ENCODE results near the gene COL15A1. TPM values are rescaled to one million over a fixed set of nuclear protein-coding genes. Genes with fewer than 3 reads are reported as not detected.
"Not testable (repeated sequence)": the region's sequence is repeated elsewhere in the genome, so short reads cannot be mapped to it uniquely, and the experiment has no call there.

The COL15A1 gene
- total and polyA plus RNA-seq, 5 donors from 2014 or later, result 0.03 to 0.10 (median 0.06) TPM; not detected in 2

GRCh38 chr9:98908897-98909634 is 34.6 kb upstream of the COL15A1 start:
- Histone ChIP-seq H3K27ac (ENCODE audit: insufficient read depth, low read length, poor library complexity, severe bottlenecking) (no peak overlapping the region), H3K4me3 (ENCODE audit: low read depth, low read length) (no peak overlapping the region), H3K4me1 (ENCODE audit: control insufficient read depth, insufficient read depth, low read length, poor library complexity, severe bottlenecking) (no peaks in the 10 kb centered on the region), H3K9me3 (ENCODE audit: control insufficient read depth in 2 of 2, low read length in 2 of 2) (no peaks in the 10 kb centered on the region), H3K27me3 (ENCODE audit: control insufficient read depth, insufficient read depth, low read length) (peaks cover 5% of the 10 kb centered on the region), H3K36me3 (ENCODE audit: control insufficient read depth, insufficient read depth, low read length) (no peaks in the 10 kb centered on the region)
- Mint-ChIP-seq H3K36me3 (no peaks in the 10 kb centered on the region), H3K4me3 (no peak overlapping the region), H3K27ac (no peak overlapping the region), H3K9me3 (no peaks in the 10 kb centered on the region), H3K4me1 (no peaks in the 10 kb centered on the region), H3K27me3 (peaks cover 4% of the 10 kb centered on the region)
- no peak for ATAC-seq (ENCODE audit: low read depth in 2 of 2)
- no peak for DNase-seq

- Mint-ChIP-seq H3K36me3 (no peaks in the 10 kb centered on the region), H3K4me3 (no peak overlapping the region), H3K4me1 (no peaks in the 10 kb centered on the region), H3K27me3 (peaks cover 8% of the 10 kb centered on the region), H3K9me3 (no peaks in the 10 kb centered on the region), H3K27ac (no peak overlapping the region)
- DNase-seq (no peak), ATAC-seq (ENCODE audit: low read depth in 2 of 2) (no peak)
- no peak overlapping the region for H3K27ac ChIP-seq (ENCODE audit: insufficient read depth, low read length, poor library complexity, severe bottlenecking)
- no peak overlapping the region for H3K4me3 ChIP-seq (ENCODE audit: low read depth, low read length)
- no peaks in the 10 kb centered on the region for H3K36me3 ChIP-seq (ENCODE audit: control insufficient read depth, insufficient read depth, low read length)
- peaks cover 5% of the 10 kb centered on the region for H3K27me3 ChIP-seq (ENCODE audit: control insufficient read depth, insufficient read depth, low read length)
- no peaks in the 10 kb centered on the region for H3K9me3 ChIP-seq (ENCODE audit: control insufficient read depth in 2 of 2, low read length in 2 of 2)
- no peaks in the 10 kb centered on the region for H3K4me1 ChIP-seq (ENCODE audit: control insufficient read depth, insufficient read depth, low read length, poor library complexity, severe bottlenecking)
Observed at GRCh38 chr9:98909935-98910334, 33.8 kb upstream of the COL15A1 start.

DNA sequence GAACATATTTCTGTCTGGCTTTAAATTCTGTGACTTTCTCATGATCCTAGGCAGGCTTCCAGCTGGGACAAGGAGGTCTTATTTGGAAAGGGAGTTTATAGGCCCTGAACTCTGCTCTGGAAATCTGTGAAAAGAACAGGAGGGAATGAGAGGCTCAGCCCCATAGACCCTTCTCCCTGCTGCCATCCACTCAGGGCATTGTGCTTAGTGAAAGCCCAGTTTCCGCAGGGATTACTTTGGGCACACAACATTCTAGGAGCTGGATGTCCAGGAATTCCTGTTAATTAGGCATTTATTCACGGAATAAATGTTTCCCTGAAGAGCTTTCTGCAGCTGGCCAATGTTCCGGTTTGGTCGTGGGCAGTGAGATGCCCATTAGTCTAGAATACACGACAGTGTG is 32.7 kb upstream of the COL15A1 start:
- Mint-ChIP-seq H3K27ac (no peak overlapping the region), H3K9me3 (peaks cover 0 to 1% (median 0%) of the 10 kb centered on the region in 7 donors), H3K36me3 (no peaks in the 10 kb centered on the region), H3K4me3 (no peak overlapping the region), H3K4me1 (no peaks in the 10 kb centered on the region), H3K27me3 (peaks cover 8% of the 10 kb centered on the region)
- H3K36me3 ChIP-seq (ENCODE audit: control insufficient read depth, insufficient read depth, low read length), result no peaks in the 10 kb centered on the region
- peaks cover 5% of the 10 kb centered on the region for H3K27me3 ChIP-seq (ENCODE audit: control insufficient read depth, insufficient read depth, low read length)
- no peak for DNase-seq
- H3K4me3 ChIP-seq (ENCODE audit: low read depth, low read length), result no peak overlapping the region
- H3K4me1 ChIP-seq (ENCODE audit: control insufficient read depth, insufficient read depth, low read length, poor library complexity, severe bottlenecking), result no peaks in the 10 kb centered on the region
- H3K9me3 ChIP-seq (ENCODE audit: control insufficient read depth in 2 of 2, low read length in 2 of 2), result no peaks in the 10 kb centered on the region
- H3K27ac ChIP-seq (ENCODE audit: insufficient read depth, low read length, poor library complexity, severe bottlenecking), result no peak overlapping the region
- no peak for ATAC-seq (ENCODE audit: low read depth in 2 of 2)

GRCh38 chr9:98911738-98912137 is 32.0 kb upstream of the COL15A1 start:
- H3K9me3 ChIP-seq (ENCODE audit: control insufficient read depth in 2 of 2, low read length in 2 of 2); H3K36me3 Mint-ChIP-seq; ATAC-seq (ENCODE audit: low read depth in 2 of 2); H3K4me1 Mint-ChIP-seq; H3K27me3 Mint-ChIP-seq; H3K4me1 ChIP-seq (ENCODE audit: control insufficient read depth, insufficient read depth, low read length, poor library complexity, severe bottlenecking); H3K4me3 Mint-ChIP-seq; H3K27ac Mint-ChIP-seq; DNase-seq; H3K9me3 Mint-ChIP-seq; H3K36me3 ChIP-seq (ENCODE audit: control insufficient read depth, insufficient read depth, low read length); H3K4me3 ChIP-seq (ENCODE audit: low read depth, low read length); H3K27me3 ChIP-seq (ENCODE audit: control insufficient read depth, insufficient read depth, low read length); H3K27ac ChIP-seq (ENCODE audit: insufficient read depth, low read length, poor library complexity, severe bottlenecking): not testable (repeated sequence)

- Mint-ChIP-seq H3K36me3 (no peaks in the 10 kb centered on the region), H3K27me3 (peaks cover 4% of the 10 kb centered on the region), H3K4me1 (no peaks in the 10 kb centered on the region), H3K4me3 (no peak overlapping the region), H3K9me3 (peaks cover 0 to 1% (median 0%) of the 10 kb centered on the region in 7 donors), H3K27ac (no peak overlapping the region)
- Histone ChIP-seq H3K36me3 (ENCODE audit: control insufficient read depth, insufficient read depth, low read length) (no peaks in the 10 kb centered on the region), H3K4me1 (ENCODE audit: control insufficient read depth, insufficient read depth, low read length, poor library complexity, severe bottlenecking) (no peaks in the 10 kb centered on the region), H3K27me3 (ENCODE audit: control insufficient read depth, insufficient read depth, low read length) (peaks cover 3% of the 10 kb centered on the region), H3K9me3 (ENCODE audit: control insufficient read depth in 2 of 2, low read length in 2 of 2) (no peaks in the 10 kb centered on the region), H3K4me3 (ENCODE audit: low read depth, low read length) (no peak overlapping the region), H3K27ac (ENCODE audit: insufficient read depth, low read length, poor library complexity, severe bottlenecking) (no peak overlapping the region)
- DNase-seq, result no peak
- ATAC-seq (ENCODE audit: low read depth in 2 of 2), result no peak
Observed at GRCh38 chr9:98912450-98912849, 31.3 kb upstream of the COL15A1 start.

- Histone ChIP-seq H3K27me3 (ENCODE audit: control insufficient read depth, insufficient read depth, low read length) (peaks cover 3% of the 10 kb centered on the region), H3K9me3 (ENCODE audit: control insufficient read depth in 2 of 2, low read length in 2 of 2) (no peaks in the 10 kb centered on the region), H3K4me3 (ENCODE audit: low read depth, low read length) (no peak overlapping the region), H3K4me1 (ENCODE audit: control insufficient read depth, insufficient read depth, low read length, poor library complexity, severe bottlenecking) (no peaks in the 10 kb centered on the region), H3K36me3 (ENCODE audit: control insufficient read depth, insufficient read depth, low read length) (no peaks in the 10 kb centered on the region), H3K27ac (ENCODE audit: insufficient read depth, low read length, poor library complexity, severe bottlenecking) (no peak overlapping the region)
- ATAC-seq (ENCODE audit: low read depth in 2 of 2) (no peak), DNase-seq (no peak)
- Mint-ChIP-seq H3K4me3 (no peak overlapping the region), H3K27ac (no peak overlapping the region), H3K36me3 (no peaks in the 10 kb centered on the region), H3K4me1 (no peaks in the 10 kb centered on the region), H3K27me3 (peaks cover 9% of the 10 kb centered on the region), H3K9me3 (peaks cover 0 to 1% (median 0%) of the 10 kb centered on the region in 7 donors)
Observed at GRCh38 chr9:98913044-98913443, 30.7 kb upstream of the COL15A1 start.

DNA sequence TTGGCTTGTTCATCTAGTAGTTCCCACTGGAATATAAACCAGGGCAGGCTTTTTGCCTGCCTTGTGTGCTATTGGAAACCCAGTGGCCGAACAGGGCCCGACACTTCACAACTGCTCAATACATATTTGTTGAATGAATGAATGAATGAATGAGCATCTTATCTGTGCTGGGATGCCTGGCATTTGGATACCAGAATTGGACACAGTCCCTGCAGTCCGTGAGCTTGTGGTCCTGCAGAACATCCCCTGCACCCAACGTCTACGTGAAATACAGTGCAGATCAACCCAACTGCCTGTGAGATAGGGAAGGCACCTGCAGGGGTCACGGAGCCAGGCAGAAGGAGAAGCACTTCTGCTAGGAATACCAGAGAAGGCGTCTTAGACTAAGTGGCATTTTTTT is 30.0 kb upstream of the COL15A1 start:
- ATAC-seq (ENCODE audit: low read depth in 2 of 2) (no peak), DNase-seq (no peak)
- Mint-ChIP-seq H3K27me3 (peaks cover 9% of the 10 kb centered on the region), H3K4me3 (no peak overlapping the region), H3K36me3 (no peaks in the 10 kb centered on the region), H3K9me3 (peaks cover 0 to 1% (median 0%) of the 10 kb centered on the region in 7 donors), H3K27ac (no peak overlapping the region), H3K4me1 (no peaks in the 10 kb centered on the region)
- H3K27ac ChIP-seq (ENCODE audit: insufficient read depth, low read length, poor library complexity, severe bottlenecking), result no peak overlapping the region
- H3K4me3 ChIP-seq (ENCODE audit: low read depth, low read length), result no peak overlapping the region
- no peaks in the 10 kb centered on the region for H3K4me1 ChIP-seq (ENCODE audit: control insufficient read depth, insufficient read depth, low read length, poor library complexity, severe bottlenecking)
- H3K27me3 ChIP-seq (ENCODE audit: control insufficient read depth, insufficient read depth, low read length), result peaks cover 3% of the 10 kb centered on the region
- H3K36me3 ChIP-seq (ENCODE audit: control insufficient read depth, insufficient read depth, low read length), result no peaks in the 10 kb centered on the region
- no peaks in the 10 kb centered on the region for H3K9me3 ChIP-seq (ENCODE audit: control insufficient read depth in 2 of 2, low read length in 2 of 2)

DNA sequence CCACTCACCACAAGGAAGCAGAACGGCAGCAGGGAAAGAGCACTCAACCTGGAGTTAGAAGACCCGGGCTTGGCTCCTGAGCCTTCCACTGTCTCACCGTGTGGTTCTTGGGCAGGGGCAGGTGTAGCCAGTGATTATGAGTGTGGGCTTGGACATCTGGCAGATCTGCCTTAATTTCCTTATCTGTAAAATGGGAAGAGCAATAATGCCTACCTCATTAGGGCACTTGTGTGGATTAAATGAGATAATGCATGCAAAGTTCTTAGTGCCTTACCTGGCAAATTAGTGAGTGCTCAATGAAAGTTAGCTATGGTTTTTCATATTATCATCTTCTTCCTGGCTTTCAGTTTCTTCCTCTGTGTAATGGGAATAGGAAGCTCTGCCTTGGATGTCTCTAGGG is 28.1 kb upstream of the COL15A1 start:
- peaks cover 0 to under 1% (median 0%) of the 10 kb centered on the region in 4 donors for H3K4me1 Mint-ChIP-seq
- no peak overlapping the region for H3K4me3 Mint-ChIP-seq
- H3K9me3 ChIP-seq (ENCODE audit: control insufficient read depth in 2 of 2, low read length in 2 of 2), result no peaks in the 10 kb centered on the region
- peaks cover 9% of the 10 kb centered on the region for H3K27me3 Mint-ChIP-seq
- H3K27ac Mint-ChIP-seq, result no peak overlapping the region
- no peak overlapping the region for H3K27ac ChIP-seq (ENCODE audit: insufficient read depth, low read length, poor library complexity, severe bottlenecking)
- peaks cover 3% of the 10 kb centered on the region for H3K27me3 ChIP-seq (ENCODE audit: control insufficient read depth, insufficient read depth, low read length)
- H3K4me1 ChIP-seq (ENCODE audit: control insufficient read depth, insufficient read depth, low read length, poor library complexity, severe bottlenecking), result no peaks in the 10 kb centered on the region
- no peaks in the 10 kb centered on the region for H3K36me3 ChIP-seq (ENCODE audit: control insufficient read depth, insufficient read depth, low read length)
- no peaks in the 10 kb centered on the region for H3K36me3 Mint-ChIP-seq
- ATAC-seq (ENCODE audit: low read depth in 2 of 2) (no peak), DNase-seq (no peak)
- H3K4me3 ChIP-seq (ENCODE audit: low read depth, low read length), result no peak overlapping the region
- peaks cover 0 to 1% (median 0%) of the 10 kb centered on the region in 7 donors for H3K9me3 Mint-ChIP-seq

Measured in CD4-positive, CD25-positive, alpha-beta regulatory T cell (primary cell).